Fibroblast of the aortic adventitia (primary cell): ENCODE measurements around the gene LBHD1. TPM values are rescaled to one million over a fixed set of nuclear protein-coding genes. Genes with fewer than 3 reads are reported as not detected.
A peak's percentile ranks its signal among the peaks of the same experiment; 100 is the strongest.

Experiments
- DNase-seq: peaks from one replicate; pipeline ENCODE4 v3.0.0-alpha.2; 2010; ENCODE audit warnings: low read depth
- H3K4me3 ChIP-seq: 2 replicates; pipeline ENCODE4 v1.5.1; 2011; ENCODE audit warnings: low read depth, mild to moderate bottlenecking, control low read depth, low read length, moderate library complexity
- CTCF ChIP-seq: IDR thresholded peaks from 2 replicates; pipeline ENCODE4 v1.5.1; 2011; ENCODE audit warnings: mild to moderate bottlenecking, low read length, control low read depth, inconsistent platforms; ENCODE audit not compliant: insufficient read depth
- total RNA-seq: library from RNA; depleted of rRNA; stranded (reverse); fragments of >200 nt; gene quantifications from 2 replicates; pipeline ENCODE4 v1.2.3, GENCODE V29; 2012; ENCODE audit warnings: low replicate concordance

Gene LBHD1
- total RNA-seq, 1 donor: 4.5 TPM

- H3K4me3 ChIP-seq: peak within 1 kb of the TSS; percentile 84
- peak; percentile 99 for DNase-seq
- no peak for TF ChIP-seq CTCF
These were observed 17.5 kb upstream of the LBHD1 start, which contains the start of gene LRRN4CL for GRCh38 chr11:62689421-62690183. Gene LRRN4CL (minus strand): TSS chr11:62689530. CDS start chr11:62688508, 1,022 bp downstream.

DNA sequence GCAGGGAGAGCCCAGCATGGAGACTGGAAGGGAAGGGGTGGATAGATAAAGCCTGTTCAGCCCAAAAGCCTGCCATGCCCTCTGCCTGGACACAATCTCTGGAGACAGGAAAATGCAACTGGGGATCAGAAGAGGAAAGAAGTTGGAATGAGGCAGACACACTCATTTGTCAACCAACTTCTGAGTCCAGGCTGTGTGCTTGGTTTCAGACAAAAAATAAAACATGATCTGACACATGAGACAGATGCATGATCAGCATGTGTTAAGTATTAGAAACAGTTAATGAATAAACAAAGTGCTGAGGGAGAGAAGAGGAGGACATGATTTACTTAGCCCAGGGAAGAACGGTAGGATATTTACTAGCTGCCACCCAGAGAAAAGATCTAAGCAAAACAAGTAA, 16.4 kb upstream of the LBHD1 start:
- TF ChIP-seq CTCF: no peak
- H3K4me3 ChIP-seq: peak overlapping the region; percentile 84
- peak; percentile 39 for DNase-seq

- DNase-seq: no peak
- peak overlapping the region; percentile 84 for H3K4me3 ChIP-seq
- no peak for TF ChIP-seq CTCF
These were observed 15.7 kb upstream of the LBHD1 start for GRCh38 chr11:62687508-62688396.

DNA sequence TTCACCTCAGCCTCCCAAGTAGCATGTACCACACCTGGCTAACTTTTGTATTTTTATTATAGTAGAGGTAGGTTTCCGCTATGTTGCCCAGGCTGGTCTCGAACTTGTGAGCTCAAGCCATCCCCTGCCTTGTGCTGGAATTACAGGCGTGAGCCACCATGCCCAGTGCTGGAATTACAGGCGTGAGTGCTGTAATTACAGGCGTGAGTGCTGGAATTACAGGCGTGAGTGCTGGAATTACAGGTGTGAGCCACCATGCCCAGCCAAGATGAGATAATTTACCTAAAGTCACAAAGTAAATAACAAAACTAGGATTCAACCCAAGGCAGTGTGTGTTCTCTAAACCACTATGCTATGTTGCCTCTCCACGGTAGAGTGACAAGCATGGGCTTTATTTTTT, 10.5 kb upstream of the LBHD1 start:
- no peak for TF ChIP-seq CTCF
- H3K4me3 ChIP-seq: no peak overlapping the region
- no peak for DNase-seq

DNA sequence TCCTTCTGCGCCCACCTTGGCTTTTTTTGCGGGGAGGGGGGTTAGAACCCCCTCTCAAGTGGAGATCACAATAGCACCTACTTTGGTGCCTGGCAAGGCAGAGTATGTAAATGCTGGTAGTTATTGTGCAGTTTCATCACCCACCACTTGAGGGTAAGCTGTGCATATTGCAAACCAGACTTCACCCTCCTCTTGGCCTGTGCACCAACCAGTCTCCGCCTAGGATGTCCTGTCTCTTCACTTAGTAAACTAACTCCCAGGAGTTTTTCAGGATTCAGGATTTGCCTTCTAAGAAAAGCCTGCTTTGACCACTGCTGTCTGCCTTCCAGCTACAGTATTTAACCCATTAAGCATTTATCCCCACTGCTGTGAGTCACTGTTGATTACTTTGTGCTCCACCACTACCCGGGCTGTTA, 8.8 kb upstream of the LBHD1 start:
- H3K4me3 ChIP-seq: no peak overlapping the region
- peak; percentile 80 for TF ChIP-seq CTCF
- peak; percentile 91 for DNase-seq

- DNase-seq: peak; percentile 95
- no peak for TF ChIP-seq CTCF
- H3K4me3 ChIP-seq: peak within 1 kb of the TSS; percentile 76
These were observed 7.0 kb upstream of the LBHD1 start, which contains the start of gene UBXN1 for GRCh38 chr11:62678770-62679696. Gene UBXN1 (minus strand): TSS chr11:62679073. CDS start chr11:62678923, 150 bp downstream.
